ENCODE results near the gene PIGR.
"Not testable (repeated sequence)": the region's sequence is repeated elsewhere in the genome, so short reads cannot be mapped to it uniquely, and the experiment has no call there.

The PIGR gene

GRCh38 chr1:206933333-206933945 lies 12.8 kb downstream of the PIGR start:
- peak; percentile 47 to 74 (median 57) for DNase-seq

DNA sequence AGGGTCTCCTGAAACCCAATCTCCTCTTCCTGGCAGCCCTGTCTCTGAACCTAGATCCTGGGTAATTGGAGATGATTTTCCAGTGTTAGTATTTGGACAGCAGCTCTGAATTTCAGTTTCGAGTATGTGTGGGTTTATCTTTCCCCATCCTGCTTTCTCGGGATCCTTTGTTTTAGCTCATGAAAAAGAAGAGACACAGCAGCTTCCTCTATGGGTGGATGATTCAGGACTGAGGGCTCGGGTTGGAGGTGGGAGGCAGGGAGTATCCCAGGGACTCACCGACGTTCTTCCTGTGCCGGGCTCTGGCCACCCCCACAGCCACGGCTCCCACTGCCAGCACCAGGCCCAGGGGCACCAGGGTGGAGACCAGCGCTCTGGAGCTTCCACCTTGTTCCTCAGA lies 14.1 kb downstream of the PIGR start:
- DNase-seq = no peak

DNA sequence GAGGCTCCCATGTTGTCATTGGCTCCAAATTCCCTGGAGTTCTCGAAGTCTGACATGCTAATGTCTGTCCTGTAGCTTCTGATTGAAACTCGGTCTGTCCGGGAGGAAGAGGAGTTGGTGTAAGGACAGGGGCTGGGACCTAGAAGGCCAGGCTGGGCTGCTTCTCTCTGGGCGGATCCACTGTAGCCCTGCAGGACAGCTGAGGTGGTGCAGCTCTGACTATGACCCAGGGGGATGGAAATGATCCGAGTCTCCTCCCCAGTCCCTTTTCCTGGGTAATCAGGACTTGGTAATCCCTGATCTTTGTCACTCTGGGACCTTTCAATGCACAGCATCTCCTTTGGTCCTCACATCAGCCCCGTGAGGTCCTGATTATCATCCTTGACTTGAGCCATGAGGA lies 14.6 kb downstream of the PIGR start:
- DNase-seq = no peak

GRCh38 chr1:206930210-206930798 lies 16.0 kb downstream of the PIGR start:
- no peak for DNase-seq

DNA sequence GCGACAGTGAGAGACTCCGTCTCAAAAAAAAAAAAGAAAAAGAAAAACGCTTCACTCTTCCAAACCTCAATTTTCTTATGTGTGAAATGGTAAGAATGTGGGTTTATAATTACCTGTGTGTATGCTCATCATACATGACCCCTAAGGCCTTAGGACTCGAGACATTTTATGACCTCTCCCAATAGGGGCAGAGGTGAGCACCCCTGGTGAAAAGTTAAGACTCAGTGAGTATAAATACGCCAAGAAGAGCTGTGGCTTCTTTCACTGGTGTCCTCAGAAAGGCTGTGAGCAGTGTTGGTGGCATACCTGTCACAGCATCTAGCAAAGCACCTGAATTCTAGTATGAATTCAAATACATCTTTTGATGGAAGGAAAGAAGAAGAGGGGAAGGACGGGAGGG lies 16.7 kb downstream of the PIGR start:
- no peak for DNase-seq

- no peak for DNase-seq
Observed at GRCh38 chr1:206926286-206926685, 20.0 kb downstream of the PIGR start.

DNA sequence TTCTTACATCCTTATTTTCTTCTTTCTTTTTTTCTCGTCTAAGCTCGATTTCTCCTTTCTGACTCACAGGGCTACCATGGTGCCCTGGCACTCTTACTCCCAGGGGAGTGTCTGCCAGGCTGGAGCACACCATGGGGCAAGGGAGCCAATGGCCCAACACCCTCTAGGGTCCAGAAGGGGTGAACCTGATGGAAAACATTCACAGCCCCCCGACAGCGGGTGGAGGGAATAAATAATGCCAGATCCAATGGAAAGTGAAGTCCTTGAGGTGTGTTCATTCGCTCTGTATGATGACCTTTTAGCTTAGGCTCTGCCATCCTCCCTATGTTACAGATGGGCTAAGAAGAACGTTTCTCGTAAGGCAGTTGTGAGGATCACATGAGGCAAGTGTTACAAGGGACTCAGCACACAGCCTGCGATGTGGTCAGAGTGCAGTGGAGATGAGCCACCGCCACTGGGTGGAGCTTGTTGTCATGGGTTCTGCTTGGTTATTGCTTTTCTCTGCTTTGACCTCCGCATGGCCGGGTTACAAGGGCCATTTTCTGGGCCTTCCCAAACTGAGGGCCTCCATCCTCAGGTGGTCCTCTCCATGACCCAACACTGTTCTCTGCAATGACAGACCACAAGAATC lies 21.0 kb downstream of the PIGR start:
- peak in 3 of 5 donors; percentile 26 to 77 (median 32) for DNase-seq

DNA sequence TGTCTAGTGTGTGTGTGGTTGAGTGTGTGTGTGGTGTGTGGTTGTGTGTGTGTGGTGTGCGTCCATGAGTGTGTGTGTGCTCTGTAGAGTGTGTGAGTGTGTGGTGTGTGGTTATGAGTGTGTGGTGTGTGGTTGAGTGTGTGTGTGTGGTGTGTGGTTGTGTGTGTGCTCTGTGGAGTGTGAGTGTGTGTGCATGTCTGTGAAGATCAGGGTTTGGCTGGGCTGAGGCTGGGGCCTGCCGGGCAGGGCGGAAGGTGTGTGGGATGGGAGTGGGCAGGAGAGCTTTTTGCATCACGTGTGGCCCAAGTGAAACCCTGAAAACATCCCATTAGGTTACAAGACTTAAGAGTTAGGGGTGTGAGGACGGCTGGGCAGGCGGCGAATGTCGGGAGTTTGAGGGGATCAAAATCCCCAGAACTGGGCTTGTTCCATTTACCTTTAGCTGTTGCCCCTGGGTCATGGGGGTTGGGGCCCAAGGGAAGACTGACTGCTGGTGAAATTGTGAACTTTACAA lies 21.6 kb downstream of the PIGR start:
- DNase-seq = peak in 1 of 5 donors; percentile 50

DNA sequence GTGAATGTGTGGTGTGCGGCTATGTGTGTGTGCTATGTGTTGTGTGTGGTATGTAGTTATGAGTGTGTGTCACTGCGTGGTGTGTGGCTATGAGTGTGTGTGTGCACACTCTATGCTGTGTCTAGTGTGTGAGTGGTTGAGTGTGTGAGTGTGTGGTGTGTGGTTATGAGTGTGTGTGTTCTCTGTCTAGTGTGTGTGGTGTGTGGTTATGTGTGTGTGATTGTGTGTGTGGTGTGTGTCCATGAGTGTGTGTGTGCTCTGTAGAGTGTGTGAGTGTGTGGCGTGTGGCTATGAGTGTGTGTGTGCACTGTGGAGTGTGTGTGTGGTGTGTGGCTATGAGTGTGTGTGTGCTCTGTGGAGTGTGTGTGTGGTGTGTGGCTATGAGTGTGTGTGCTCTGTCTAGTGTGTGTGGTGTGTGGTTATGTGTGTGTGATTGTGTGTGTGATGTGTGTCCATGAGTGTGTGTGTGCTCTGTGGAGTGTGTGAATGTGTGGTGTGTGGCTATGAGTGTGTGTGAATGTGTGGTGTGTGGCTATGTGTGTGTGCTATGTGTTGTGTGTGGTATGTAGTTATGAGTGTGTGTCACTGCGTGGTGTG lies 22.2 kb downstream of the PIGR start:
- DNase-seq = not testable (repeated sequence)

GRCh38 chr1:206923009-206923960 lies 23.0 kb downstream of the PIGR start:
- peak; percentile 18 to 83 (median 55) for DNase-seq

DNA sequence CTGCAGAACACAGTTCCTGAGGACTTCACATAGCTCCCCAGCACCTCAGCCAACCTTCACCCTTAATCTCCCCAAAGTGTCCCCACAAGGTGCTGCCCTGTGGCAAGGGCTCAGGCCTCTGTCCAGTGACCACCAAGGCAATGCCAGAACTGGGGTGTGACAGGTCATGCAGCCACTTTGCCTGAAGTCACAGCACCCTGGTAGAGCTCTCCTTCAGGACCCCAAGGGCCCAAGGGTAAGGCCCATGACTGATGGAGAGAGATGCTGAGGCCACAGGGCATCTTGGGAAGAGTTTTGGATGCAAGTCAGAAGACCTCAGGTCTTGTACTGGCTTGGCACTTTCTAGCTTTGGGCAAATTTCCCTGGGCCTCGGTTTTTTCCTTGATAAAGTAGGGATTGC lies 23.7 kb downstream of the PIGR start:
- no peak for DNase-seq

DNA sequence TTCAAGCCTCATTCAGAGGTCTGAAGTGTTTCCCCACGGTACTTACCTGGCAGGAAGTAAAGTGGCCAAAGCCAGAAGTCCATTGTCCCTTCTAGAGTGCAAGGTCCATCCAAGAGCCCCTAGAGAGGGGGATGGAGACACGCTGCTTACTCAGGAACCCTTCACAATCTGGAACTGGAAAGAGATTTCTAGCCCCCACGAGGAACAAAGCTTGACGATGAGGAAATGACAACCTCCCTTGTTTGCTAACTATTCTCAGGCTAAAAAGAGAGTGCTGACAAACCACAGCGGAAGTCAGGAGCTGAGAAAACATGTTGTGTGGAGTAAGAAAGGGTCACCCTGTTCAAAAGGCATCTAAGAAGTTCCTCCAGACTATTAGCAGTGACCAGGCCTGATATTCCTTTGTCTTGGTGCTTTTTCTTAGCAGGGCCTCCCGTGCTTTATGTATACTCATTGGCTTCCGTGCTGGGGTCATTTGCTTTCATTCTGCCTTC lies 24.4 kb downstream of the PIGR start, which contains the start of gene FCMR:
Gene FCMR, minus strand, starts transcription at position 170 of the 494 bp plus-strand sequence. Its CDS starts 87 bp downstream, at position 83.
- peak in 4 of 5 donors; percentile 21 to 79 (median 36) for DNase-seq

GRCh38 chr1:206918076-206918475 lies 28.2 kb downstream of the PIGR start:
- DNase-seq = no peak

- DNase-seq = no peak
Observed at GRCh38 chr1:206916000-206916709, 30.1 kb downstream of the PIGR start.

GRCh38 chr1:206915030-206915735 lies 31.1 kb downstream of the PIGR start:
- no peak for DNase-seq

- DNase-seq = no peak
Observed at GRCh38 chr1:206913766-206914537, 32.3 kb downstream of the PIGR start.

DNA sequence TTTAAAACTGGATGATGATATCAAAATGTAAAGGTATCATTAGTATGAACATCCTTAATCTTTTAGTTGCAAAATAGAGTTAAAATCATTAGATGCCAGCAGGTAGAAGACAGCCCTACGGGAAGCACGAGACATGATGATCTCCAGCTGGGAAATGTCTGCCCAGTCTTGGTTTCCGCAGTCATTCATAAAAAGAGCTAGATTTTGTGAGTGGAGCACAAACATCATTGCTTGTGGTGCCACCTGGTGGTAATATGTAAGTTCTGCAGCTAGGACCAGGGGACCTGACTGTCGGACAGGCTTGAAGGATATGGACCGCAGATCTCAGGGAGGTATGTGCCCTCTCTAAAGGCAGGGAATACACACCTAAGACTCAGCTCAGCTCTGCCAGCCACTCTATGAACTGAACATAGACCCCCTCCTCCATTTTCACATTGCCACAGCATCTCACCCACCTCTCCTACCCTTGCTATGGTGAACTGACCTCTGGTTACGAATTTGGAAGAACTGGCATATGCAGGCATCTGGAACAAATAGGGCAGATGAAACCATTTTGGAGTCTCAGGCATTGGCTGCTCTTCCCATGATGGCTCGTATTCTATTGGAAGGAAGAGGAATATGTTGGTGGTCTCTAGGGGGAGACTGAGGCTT lies 33.7 kb downstream of the PIGR start:
- DNase-seq = peak in 4 of 5 donors; percentile 39 to 72 (median 49)

DNA sequence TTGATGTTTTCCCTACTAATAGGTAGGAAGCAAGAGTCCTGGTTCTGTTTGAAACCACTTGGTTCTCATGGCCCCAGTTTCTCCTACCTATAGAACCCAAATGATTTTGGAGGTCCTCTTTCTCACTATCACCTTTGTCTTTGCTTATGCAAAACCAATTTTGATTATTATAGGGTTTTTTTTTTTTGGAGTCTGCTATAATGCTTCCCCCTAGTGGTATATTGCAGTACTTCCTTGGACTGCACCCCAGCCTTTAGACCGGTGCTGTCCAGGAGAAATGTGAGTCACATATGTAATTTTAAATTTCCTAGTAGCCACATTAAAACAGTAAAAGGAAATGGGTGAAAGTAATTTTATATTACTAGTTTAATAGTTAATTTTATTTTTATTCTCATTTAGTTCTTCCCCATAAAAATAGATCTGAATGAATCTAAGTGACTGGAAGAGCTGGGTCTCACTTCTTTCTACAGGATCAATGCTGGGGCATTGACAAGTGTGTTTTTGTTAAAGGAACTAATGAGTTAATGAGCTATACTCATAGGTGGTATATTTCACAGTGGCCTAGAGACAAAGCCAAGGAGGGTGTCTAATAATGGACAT lies 35.1 kb downstream of the PIGR start:
- peak in 2 of 5 donors; percentile 40 to 53 for DNase-seq

- DNase-seq = no peak
Observed at GRCh38 chr1:206909883-206910318, 36.4 kb downstream of the PIGR start.

All from T-helper 1 cell (primary cell).